Gastrocnemius medialis (tissue), 4 donors: ENCODE data around the gene ARHGAP26. TPM values are rescaled to one million over a fixed set of nuclear protein-coding genes. Genes with fewer than 3 reads are reported as not detected.

Source experiments
- ATAC-seq, 2 donors: fragments of 150-250 bp; one replicate each; pipeline ENCODE4 v1.9.1; 2016
- DNase-seq, 2 donors: peaks; one replicate each; pipeline ENCODE4 v3.0.0-alpha.2; 2019
- H3K27ac ChIP-seq, 4 donors: fragments of 200-600 bp; sonication (generic); 1 replicate in 1 of 4; 2 replicates in 3 of 4; pipeline ENCODE4 v1.5.1; 2016 to 2018; ENCODE audit warnings: mild to moderate bottlenecking in 2 of 4, moderate library complexity in 1 of 4
- H3K27me3 ChIP-seq, 3 donors: fragments of 200-600 bp; sonication (generic) in 2 of 3; 1 replicate in 1 of 3; 2 replicates in 2 of 3; pipeline versions ENCODE4 v1.5.1 to v1.6.0; 2016 to 2019; ENCODE audit warnings: mild to moderate bottlenecking in 1 of 3, moderate library complexity in 1 of 3
- H3K36me3 ChIP-seq, 2 donors: fragments of 200-600 bp; sonication (generic) in 1 of 2; one replicate each; pipeline ENCODE4 v1.5.1; 2017 to 2018
- H3K4me1 ChIP-seq, 2 donors: fragments of 200-600 bp; sonication (generic) in 1 of 2; one replicate each; pipeline ENCODE4 v1.5.1; 2016 to 2017; ENCODE audit warnings: mild to moderate bottlenecking in 2 of 2
- H3K4me3 ChIP-seq, 4 donors: fragments of 200-600 bp; sonication (generic) in 3 of 4; 1 replicate in 1 of 4; 2 replicates in 3 of 4; pipeline ENCODE4 v1.5.1; 2016 to 2019; ENCODE audit warnings: mild to moderate bottlenecking in 2 of 4
- H3K9me3 ChIP-seq, 3 donors: fragments of 200-600 bp; sonication (generic) in 2 of 3; 1 replicate in 1 of 3; 2 replicates in 2 of 3; pipeline ENCODE4 v1.5.1; 2016 to 2019
- CTCF ChIP-seq, 5 experiments: fragments of 450-650 bp in 3 of 5; fragments of 200-600 bp in 2 of 5; sonication (generic) in 2 of 5; IDR thresholded peaks in 4 of 5; conservative IDR thresholded peaks in 1 of 5; 1 replicate in 4 of 5; 2 replicates in 1 of 5; pipeline ENCODE4 v1.5.1; 2016 to 2019; ENCODE audit warnings: antibody characterized with exemption in 5 of 5, mild to moderate bottlenecking in 3 of 5, moderate library complexity in 3 of 5
- POLR2A ChIP-seq, 2 donors: fragments of 450-650 bp; IDR thresholded peaks; one replicate each; pipeline ENCODE4 v1.6.1; 2017; ENCODE audit warnings: antibody characterized with exemption in 2 of 2, mild to moderate bottlenecking in 2 of 2, moderate library complexity in 2 of 2
- in situ Hi-C, 4 donors: fragments of 200-750 bp; cut with MboI; loops; one replicate each; pipeline versions ENCODE4 v1.15.0 to v1.8.0; 2017; ENCODE audit warnings: low sequenced_read_pairs in 4 of 4
- intact Hi-C: fragments of 100-400 bp; cut with DNase I; formaldehyde crosslinking; loops from one replicate; pipeline ENCODE4 v1.15.1; 2023; ENCODE audit warnings: low total_unique reads
- total RNA-seq, 4 donors: library from RNA; depleted of rRNA; stranded (reverse); fragments of >200 nt; gene quantifications; one replicate each; pipeline versions ENCODE4 v1.1.0 to v1.2.3, GENCODE V29; 2016

Gene ARHGAP26
- total RNA-seq, 4 donors from 2014 or later: 9.1 to 22.4 (median 13.4) TPM

- Histone ChIP-seq H3K36me3 (no peaks in the 10 kb centered on the region), H3K4me3 (no peak overlapping the region), H3K27ac (peak overlapping the region; percentile 68 to 84 (median 81)), H3K27me3 (no peaks in the 10 kb centered on the region), H3K4me1 (peaks cover 60% of the 10 kb centered on the region in 2 donors), H3K9me3 (no peaks in the 10 kb centered on the region)
- ATAC-seq (no peak), DNase-seq (no peak)
- no peak for TF ChIP-seq CTCF (IDR thresholded peaks at IDR 0.05 in 4 of 5, conservative IDR thresholded peaks at IDR 0.05 in 1 of 5)
- TF ChIP-seq POLR2A (IDR thresholded peaks at IDR 0.05): no peak
- in situ Hi-C loops (no loop called here), intact Hi-C loops (loop anchor here (5.0 kb wide), 1 partner anchor 227 kb away; the partner anchor contains the start of gene NR3C1)
Observed at GRCh38 chr5:143174714-143175398, 404.7 kb downstream of the ARHGAP26 start.

- no peak overlapping the region for H3K4me3 ChIP-seq
- DNase-seq (peak; percentile 50 to 62), ATAC-seq (peak; percentile 88 to 90)
- peak overlapping the region; percentile 68 to 84 (median 81) for H3K27ac ChIP-seq
- H3K27me3 ChIP-seq: no peaks in the 10 kb centered on the region
- H3K4me1 ChIP-seq: peaks cover 52 to 59% of the 10 kb centered on the region in 2 donors
- in situ Hi-C loops (no loop called here), intact Hi-C loops (loop anchor here (1.0 to 5.0 kb wide), 3 partner anchors 41 to 226 kb away; partner anchors contain the start of gene NR3C1)
- no peaks in the 10 kb centered on the region for H3K9me3 ChIP-seq
- TF ChIP-seq CTCF (IDR thresholded peaks at IDR 0.05 in 4 of 5, conservative IDR thresholded peaks at IDR 0.05 in 1 of 5): no peak
- peak in 1 of 2 donors; percentile 41 for TF ChIP-seq POLR2A (IDR thresholded peaks at IDR 0.05)
- no peaks in the 10 kb centered on the region for H3K36me3 ChIP-seq
Observed at GRCh38 chr5:143176048-143176447, 405.9 kb downstream of the ARHGAP26 start.

GRCh38 chr5:143177263-143177983 is 407.2 kb downstream of the ARHGAP26 start:
- Histone ChIP-seq H3K9me3 (no peaks in the 10 kb centered on the region), H3K27me3 (no peaks in the 10 kb centered on the region), H3K4me1 (peaks cover 41 to 48% of the 10 kb centered on the region in 2 donors), H3K36me3 (no peaks in the 10 kb centered on the region), H3K27ac (peak overlapping the region; percentile 68 to 84 (median 81)), H3K4me3 (no peak overlapping the region)
- peak; percentile 19 to 39 for TF ChIP-seq POLR2A (IDR thresholded peaks at IDR 0.05)
- TF ChIP-seq CTCF (IDR thresholded peaks at IDR 0.05 in 4 of 5, conservative IDR thresholded peaks at IDR 0.05 in 1 of 5): no peak
- in situ Hi-C loops (no loop called here), intact Hi-C loops (loop anchor here (2.0 to 5.0 kb wide), 2 partner anchors 43 to 225 kb away; partner anchors contain the start of gene NR3C1)
- peak; percentile 71 to 85 for ATAC-seq
- DNase-seq: peak; percentile 76 to 84

GRCh38 chr5:143179126-143179740 is 409.1 kb downstream of the ARHGAP26 start:
- Histone ChIP-seq H3K36me3 (no peaks in the 10 kb centered on the region), H3K4me1 (peaks cover 50 to 51% of the 10 kb centered on the region in 2 donors), H3K9me3 (no peaks in the 10 kb centered on the region), H3K4me3 (no peak overlapping the region), H3K27ac (no peak overlapping the region), H3K27me3 (no peaks in the 10 kb centered on the region)
- TF ChIP-seq POLR2A (IDR thresholded peaks at IDR 0.05) (no peak), CTCF (IDR thresholded peaks at IDR 0.05 in 4 of 5, conservative IDR thresholded peaks at IDR 0.05 in 1 of 5) (no peak)
- intact Hi-C loops (loop anchor here (5.0 kb wide), 1 partner anchor 223 kb away; the partner anchor contains the start of gene NR3C1), in situ Hi-C loops (no loop called here)
- DNase-seq (no peak), ATAC-seq (no peak)
